Muscle of leg (tissue), 11 donors: ENCODE measurements around the gene CPEB4. TPM values are rescaled to one million over a fixed set of nuclear protein-coding genes. Genes with fewer than 3 reads are reported as not detected.

Experiments used
- DNase-seq: peaks from one replicate; pipeline ENCODE4 v3.0.0; 2013
- H3K27ac ChIP-seq: one replicate; pipeline ENCODE4 v1.5.1; 2013; ENCODE audit warnings: mild to moderate bottlenecking, low read length, control low read depth
- H3K27me3 ChIP-seq: one replicate; pipeline ENCODE4 v1.6.1; 2013; ENCODE audit warnings: low read length; ENCODE audit not compliant: control insufficient read depth, insufficient read depth
- H3K36me3 ChIP-seq: one replicate; pipeline ENCODE4 v1.6.1; 2013; ENCODE audit warnings: low read length; ENCODE audit not compliant: control insufficient read depth, insufficient read depth
- H3K4me1 ChIP-seq: one replicate; pipeline ENCODE4 v1.6.1; 2013; ENCODE audit warnings: low read length; ENCODE audit not compliant: control insufficient read depth, insufficient read depth
- H3K4me3 ChIP-seq: one replicate; pipeline ENCODE4 v1.5.1; 2013; ENCODE audit warnings: low read length, control low read depth
- H3K9me3 ChIP-seq: replicated peaks from 2 replicates; pipeline ENCODE4 v1.6.1; 2013; ENCODE audit warnings: low read depth, low read length; ENCODE audit not compliant: control insufficient read depth
- WGBS: methylation state at CpG from one replicate; pipeline ENCODE4 v1.1.5; 2013; ENCODE audit warnings: missing lambda C conversion rate; ENCODE audit not compliant: insufficient coverage; 5-methylcytosine and 5-hydroxymethylcytosine counted together
- polyA plus RNA-seq, 8 donors: library from polyadenylated mRNA; unstranded; fragments of 120-200 nt; gene quantifications; one replicate each; pipeline versions ENCODE4 v1.2.1 to v1.2.3, GENCODE V29; 2013; ENCODE audit warnings: inconsistent platforms in 1 of 8, low replicate concordance in 1 of 8; ENCODE audit not compliant: insufficient read length in 8 of 8, insufficient read depth in 1 of 8
- total RNA-seq: library from RNA; stranded (reverse); fragments of 120-200 nt; gene quantifications from one replicate; pipeline ENCODE4 v1.2.4, GENCODE V29; 2013

Gene CPEB4
- total and polyA plus RNA-seq, 9 donors = 15.3 to 36.5 (median 22.7) TPM

DNA sequence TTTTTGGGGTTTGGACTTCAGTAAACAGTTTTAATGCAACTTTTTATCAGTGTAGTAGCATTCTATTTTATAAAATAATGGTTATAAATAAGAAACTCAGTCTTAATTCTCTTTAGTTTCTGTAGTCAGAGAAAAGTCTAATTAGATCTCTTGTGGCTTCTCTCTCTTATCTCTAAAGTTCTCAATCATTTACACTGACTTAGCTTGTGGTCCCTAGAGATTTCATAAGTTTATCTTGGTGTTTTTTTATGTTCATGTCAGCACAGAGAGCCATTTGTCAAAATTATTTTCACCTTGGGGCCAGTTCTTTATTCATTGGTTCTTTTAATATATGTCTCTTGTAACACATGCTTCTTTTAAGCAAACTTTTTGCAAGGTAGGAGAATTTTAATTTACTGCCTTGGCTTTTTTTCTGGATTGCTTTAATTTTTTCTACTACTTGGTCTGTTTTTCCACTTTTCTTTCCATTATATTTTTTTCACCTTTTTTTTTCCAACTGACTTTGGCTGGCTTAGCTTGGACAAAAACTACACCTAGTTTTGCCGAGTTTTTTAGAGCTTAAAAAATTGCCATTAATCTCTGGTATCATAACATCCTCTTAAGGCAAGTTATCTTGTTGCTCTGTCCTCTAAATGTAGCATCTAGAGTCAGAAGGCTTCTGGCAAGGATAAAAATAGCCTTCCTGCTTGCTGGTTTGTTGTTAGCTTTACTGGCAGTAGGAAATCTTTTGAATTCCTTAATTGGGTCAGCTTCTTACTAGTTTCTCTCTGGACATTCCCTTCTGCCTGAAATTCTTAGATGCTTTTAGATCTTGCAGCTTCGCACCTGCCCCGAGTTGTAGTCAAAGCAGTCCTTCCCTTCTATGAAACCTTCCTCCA is 35.3 kb downstream of the CPEB4 start:
- Histone ChIP-seq H3K4me1 (peaks cover 11% of the 10 kb centered on the region), H3K27me3 (no peaks in the 10 kb centered on the region), H3K36me3 (no peaks in the 10 kb centered on the region), H3K4me3 (no peak overlapping the region), H3K27ac (peak overlapping the region; percentile 78), H3K9me3 (no peaks in the 10 kb centered on the region)
- DNase-seq = peak; percentile 71
- 76% methylated on average over 2 of the region's 3 CpGs for WGBS

- Histone ChIP-seq H3K4me3 (no peak overlapping the region), H3K27me3 (no peaks in the 10 kb centered on the region), H3K27ac (peak overlapping the region; percentile 78), H3K9me3 (no peaks in the 10 kb centered on the region), H3K4me1 (peaks cover 11% of the 10 kb centered on the region), H3K36me3 (no peaks in the 10 kb centered on the region)
- DNase-seq = no peak
These were observed 36.8 kb downstream of the CPEB4 start for GRCh38 chr5:173924899-173925298.

DNA sequence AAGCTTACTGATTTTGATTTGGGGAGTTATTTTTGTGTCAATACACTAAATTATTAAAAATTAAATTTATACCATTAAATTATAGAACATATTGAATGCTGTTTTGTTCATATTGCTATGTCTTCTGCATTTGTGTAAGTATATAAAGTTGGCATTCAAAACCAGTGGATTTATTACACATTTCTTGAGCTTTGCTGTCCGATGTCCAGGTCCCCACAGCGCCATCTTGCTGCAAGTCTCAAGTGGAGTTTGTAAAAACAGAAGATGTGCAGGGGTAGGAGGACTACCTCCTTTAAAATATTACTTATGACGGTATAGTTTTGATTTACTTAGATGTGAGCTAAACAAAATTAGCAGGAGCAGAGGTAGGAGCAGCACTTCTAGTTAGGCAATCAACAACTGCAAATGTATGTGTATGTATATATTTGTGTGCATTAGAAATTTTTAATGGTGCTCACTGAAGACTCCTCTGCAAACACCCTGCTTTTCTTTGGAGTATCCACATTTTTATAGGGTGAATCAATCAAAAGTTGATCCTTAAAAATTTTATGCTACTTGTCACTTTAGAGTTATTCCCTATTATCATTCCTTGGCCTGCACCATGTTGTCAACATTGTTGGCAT is 37.4 kb downstream of the CPEB4 start:
- Histone ChIP-seq H3K27ac (peak overlapping the region; percentile 78), H3K4me3 (no peak overlapping the region), H3K4me1 (peaks cover 11% of the 10 kb centered on the region), H3K36me3 (no peaks in the 10 kb centered on the region), H3K27me3 (no peaks in the 10 kb centered on the region), H3K9me3 (no peaks in the 10 kb centered on the region)
- peak; percentile 48 for DNase-seq
- WGBS = no CpG with 5 or more reads among the region's 3 CpGs

GRCh38 chr5:173926359-173926758 is 38.2 kb downstream of the CPEB4 start:
- WGBS = 71% methylated on average over 1 of the region's 2 CpGs
- Histone ChIP-seq H3K4me3 (no peak overlapping the region), H3K36me3 (no peaks in the 10 kb centered on the region), H3K4me1 (peaks cover 10% of the 10 kb centered on the region), H3K27me3 (no peaks in the 10 kb centered on the region), H3K9me3 (no peaks in the 10 kb centered on the region), H3K27ac (peak overlapping the region; percentile 72)
- DNase-seq = peak; percentile 73

DNA sequence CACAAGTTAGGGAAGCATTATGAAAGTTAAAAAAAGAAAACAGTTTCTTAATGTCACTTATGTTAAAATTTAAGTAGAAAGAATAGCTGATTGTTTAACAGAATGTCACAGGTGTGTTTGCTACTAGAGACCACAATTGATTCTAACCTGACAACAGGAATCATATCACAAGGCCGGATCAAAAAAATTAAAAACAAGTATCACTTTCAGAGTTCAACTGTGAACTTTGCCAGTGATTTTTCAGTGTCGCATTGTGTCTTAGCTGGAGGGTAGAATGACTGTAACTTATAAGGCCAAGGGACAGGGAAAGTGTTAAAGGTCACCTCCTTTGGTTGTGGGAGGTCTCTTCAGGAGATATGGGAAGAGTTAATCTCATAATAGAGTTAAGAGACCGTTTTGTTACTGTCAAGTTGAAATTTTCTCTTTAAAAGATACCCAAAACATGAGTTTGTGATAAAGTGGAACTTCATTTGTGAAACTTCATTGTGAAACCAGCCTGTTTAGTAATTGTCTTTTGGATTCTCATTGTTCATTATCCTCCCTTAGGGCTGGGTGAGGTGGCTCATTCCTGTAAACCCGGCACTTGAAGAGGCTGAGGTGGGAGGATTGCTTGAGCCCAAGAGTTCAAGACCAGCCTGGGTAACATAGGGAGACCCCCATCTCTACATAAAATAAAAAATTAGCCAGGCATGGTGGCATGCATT is 40.9 kb downstream of the CPEB4 start:
- Histone ChIP-seq H3K27me3 (no peaks in the 10 kb centered on the region), H3K4me3 (no peak overlapping the region), H3K4me1 (peaks cover 9% of the 10 kb centered on the region), H3K27ac (no peak overlapping the region), H3K36me3 (no peaks in the 10 kb centered on the region), H3K9me3 (no peaks in the 10 kb centered on the region)
- no peak for DNase-seq
- WGBS = 100% methylated on average over 1 of the region's 4 CpGs

DNA sequence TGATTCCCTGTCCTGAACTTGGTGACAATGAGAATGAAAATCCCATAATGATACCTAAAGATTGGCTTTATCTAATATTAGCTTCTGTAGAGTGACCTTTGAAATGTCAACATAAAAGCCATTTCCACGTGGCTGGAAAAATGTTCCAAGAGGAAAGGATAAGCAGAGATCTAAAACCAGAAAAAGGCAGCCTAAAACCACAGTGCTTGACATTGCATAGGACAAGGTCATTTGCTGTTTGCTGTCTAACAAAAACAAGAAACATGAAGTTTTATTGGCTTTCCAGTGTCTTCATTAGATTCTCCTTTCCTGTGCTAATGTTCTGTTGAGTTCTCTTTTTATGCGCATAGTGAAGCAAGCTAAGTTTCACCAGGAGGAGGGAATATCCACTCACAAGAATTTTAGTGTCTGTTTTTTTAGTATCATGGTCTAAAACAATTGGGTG is 44.6 kb downstream of the CPEB4 start:
- DNase-seq = no peak
- H3K27me3 ChIP-seq = no peaks in the 10 kb centered on the region
- no CpG with 5 or more reads among the region's 2 CpGs for WGBS
- no peak overlapping the region for H3K27ac ChIP-seq
- no peaks in the 10 kb centered on the region for H3K9me3 ChIP-seq
- no peaks in the 10 kb centered on the region for H3K36me3 ChIP-seq
- no peak overlapping the region for H3K4me3 ChIP-seq
- H3K4me1 ChIP-seq = no peaks in the 10 kb centered on the region

DNA sequence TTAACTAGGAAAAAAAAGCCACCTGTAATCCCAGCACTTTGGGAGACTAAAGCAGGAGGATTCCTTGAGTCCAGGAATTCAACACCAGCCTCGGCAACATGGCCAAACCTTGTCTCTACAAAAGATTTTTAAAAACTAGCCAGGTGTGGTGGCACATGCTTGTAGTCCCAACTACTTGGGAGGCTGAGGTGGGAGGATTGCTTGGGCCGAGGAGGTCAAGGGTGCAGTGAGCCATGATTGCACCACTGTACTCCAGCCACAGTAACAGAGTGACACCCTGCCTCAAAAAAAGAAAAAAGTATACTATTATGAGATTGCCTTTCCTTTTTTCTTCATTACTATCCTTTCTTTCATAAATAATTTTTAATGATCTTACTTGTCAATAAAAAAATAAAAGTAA is 45.8 kb downstream of the CPEB4 start:
- Histone ChIP-seq H3K27ac (no peak overlapping the region), H3K4me1 (no peaks in the 10 kb centered on the region)
- no CpG with 5 or more reads among the region's 2 CpGs for WGBS

DNA sequence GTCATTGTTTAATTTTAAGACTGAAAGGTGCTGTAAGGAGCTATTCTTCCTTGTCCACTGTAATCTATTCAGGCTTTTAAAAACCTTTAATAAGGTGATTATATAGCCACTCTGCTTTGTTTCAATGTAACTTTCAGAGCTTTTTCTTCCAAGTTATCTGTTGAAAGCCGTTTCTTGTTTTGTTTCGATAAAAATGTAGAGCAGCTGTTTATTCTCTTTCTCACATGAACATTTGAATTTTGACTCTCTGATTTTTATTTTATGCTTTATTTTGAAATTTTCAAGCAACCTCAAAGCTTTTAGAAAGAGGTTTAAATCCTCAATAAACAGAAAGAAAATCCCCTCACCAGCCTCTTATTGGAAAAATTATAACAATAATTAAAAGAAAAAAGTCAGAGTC is 47.2 kb downstream of the CPEB4 start:
- DNase-seq = no peak
- no peaks in the 10 kb centered on the region for H3K4me1 ChIP-seq
- H3K27ac ChIP-seq = no peak overlapping the region
- no peaks in the 10 kb centered on the region for H3K27me3 ChIP-seq
- H3K36me3 ChIP-seq = no peaks in the 10 kb centered on the region
- no peak overlapping the region for H3K4me3 ChIP-seq
- H3K9me3 ChIP-seq = no peaks in the 10 kb centered on the region
- WGBS = no CpG with 5 or more reads among the region's 2 CpGs

More for the DNA sequence above, 45.8 kb downstream of the CPEB4 start:
- Histone ChIP-seq H3K9me3 (no peaks in the 10 kb centered on the region), H3K36me3 (no peaks in the 10 kb centered on the region), H3K27me3 (no peaks in the 10 kb centered on the region), H3K4me3 (no peak overlapping the region)
- DNase-seq = no peak

GRCh38 chr5:173940269-173940668 is 52.1 kb downstream of the CPEB4 start:
- DNase-seq = no peak
- no peak overlapping the region for H3K4me3 ChIP-seq
- no peak overlapping the region for H3K27ac ChIP-seq
- no peaks in the 10 kb centered on the region for H3K9me3 ChIP-seq
- no peaks in the 10 kb centered on the region for H3K27me3 ChIP-seq
- H3K36me3 ChIP-seq = peaks cover 4% of the 10 kb centered on the region
- no CpG with 5 or more reads among the region's 2 CpGs for whole genome bisulfite sequencing
- peaks cover 5% of the 10 kb centered on the region for H3K4me1 ChIP-seq

DNA sequence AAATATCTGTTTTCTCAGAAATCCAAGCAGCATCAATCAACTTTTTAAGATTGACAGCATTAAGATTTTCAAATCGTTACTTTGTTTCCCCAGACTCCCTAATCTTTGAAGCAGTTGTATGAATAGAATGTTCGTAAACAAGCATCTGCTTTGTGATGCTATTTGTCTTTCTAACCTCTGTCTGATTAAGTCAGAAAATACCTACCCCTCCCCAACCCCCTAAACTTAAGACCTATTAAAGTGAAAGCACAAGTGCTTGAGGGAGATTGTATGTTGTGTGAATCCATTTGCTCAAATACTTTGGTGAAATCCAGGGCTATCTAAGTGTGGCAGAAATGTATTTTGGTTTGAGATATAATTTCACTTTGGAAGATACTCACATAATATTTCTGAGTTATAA is 53.0 kb downstream of the CPEB4 start:
- DNase-seq = no peak
- no peaks in the 10 kb centered on the region for H3K9me3 ChIP-seq
- H3K27ac ChIP-seq = no peak overlapping the region
- peaks cover 5% of the 10 kb centered on the region for H3K4me1 ChIP-seq
- H3K27me3 ChIP-seq = no peaks in the 10 kb centered on the region
- no peak overlapping the region for H3K4me3 ChIP-seq
- H3K36me3 ChIP-seq = peaks cover 5% of the 10 kb centered on the region
- no CpG with 5 or more reads among the region's 2 CpGs for WGBS
